H7 (cell line): ENCODE measurements around the gene IAH1. TPM values are rescaled to one million over a fixed set of nuclear protein-coding genes. Genes with fewer than 3 reads are reported as not detected.
"Not testable (repeated sequence)": the region's sequence is repeated elsewhere in the genome, so short reads cannot be mapped to it uniquely, and the experiment has no call there.

ENCODE experiments used
- DNase-seq: peaks from one replicate; pipeline ENCODE4 v3.0.0; 2012
- H3K27me3 ChIP-seq: 2 replicates; pipeline ENCODE4 v1.6.0; 2011; ENCODE audit warnings: mild to moderate bottlenecking, low read length; ENCODE audit not compliant: control insufficient read depth, insufficient read depth
- H3K36me3 ChIP-seq: replicated peaks from 2 replicates; pipeline ENCODE4 v1.5.1; 2011; ENCODE audit warnings: low read length; ENCODE audit not compliant: control insufficient read depth, insufficient read depth
- H3K4me3 ChIP-seq: 2 replicates; pipeline ENCODE4 v1.5.1; 2011; ENCODE audit warnings: low read depth, mild to moderate bottlenecking, control low read depth, low read length, moderate library complexity; ENCODE audit not compliant: insufficient read depth
- total RNA-seq: library from RNA; depleted of rRNA; stranded (reverse); fragments of >200 nt; shearing (Covaris generic); gene quantifications from 2 replicates; pipeline ENCODE4 v1.2.3, GENCODE V29; 2014

IAH1 gene
- total RNA-seq, 1 experiment from 2014 or later: 23.2 TPM

DNA sequence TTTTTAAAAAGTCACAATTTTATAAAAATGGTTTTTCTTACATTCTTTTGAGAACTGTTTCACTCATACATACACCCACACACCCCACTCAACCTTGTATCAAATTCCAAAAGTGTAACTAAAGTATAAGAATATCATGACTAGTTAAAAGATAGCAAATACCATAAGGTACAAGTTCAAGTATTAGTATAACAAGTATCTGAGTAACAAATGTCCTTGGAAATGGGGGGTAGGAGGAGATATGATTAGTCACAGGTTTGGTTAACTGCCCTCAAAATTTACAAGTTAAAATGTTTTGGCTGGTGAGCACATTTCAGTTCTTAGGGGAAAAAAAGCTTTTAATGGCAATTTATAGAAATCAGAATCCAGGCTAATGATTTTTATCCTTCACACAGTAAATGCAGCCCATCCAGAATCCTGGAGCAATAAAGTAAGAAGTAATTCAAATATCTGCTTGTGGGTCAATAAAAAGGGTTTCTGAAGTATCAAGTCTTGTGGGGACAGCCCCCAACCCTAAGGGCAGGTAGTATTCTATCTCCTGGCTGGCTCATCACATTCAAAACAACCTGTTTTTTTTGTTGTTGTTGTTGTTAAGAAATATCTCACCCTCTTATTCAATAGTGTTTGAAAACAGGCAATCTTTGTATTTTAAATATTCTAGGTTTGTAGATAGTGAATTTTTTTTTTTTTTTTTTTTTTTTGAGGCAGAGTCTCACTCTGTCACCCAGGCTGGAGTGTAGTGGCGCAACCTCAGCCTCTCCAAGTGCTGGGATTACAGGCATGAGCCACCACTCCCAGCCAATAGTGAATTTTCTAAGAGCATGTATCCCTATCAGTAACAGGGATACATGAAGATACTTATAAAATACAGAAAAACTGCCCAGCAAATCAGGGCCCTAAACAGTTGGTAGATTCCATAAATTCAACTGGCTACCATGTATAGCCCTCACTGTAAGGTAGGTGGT lies 14.5 kb downstream of the IAH1 start:
- Histone ChIP-seq H3K4me3 (no peak overlapping the region), H3K36me3 (peaks cover 24% of the 10 kb centered on the region), H3K27me3 (no peaks in the 10 kb centered on the region)
- no peak for DNase-seq

DNA sequence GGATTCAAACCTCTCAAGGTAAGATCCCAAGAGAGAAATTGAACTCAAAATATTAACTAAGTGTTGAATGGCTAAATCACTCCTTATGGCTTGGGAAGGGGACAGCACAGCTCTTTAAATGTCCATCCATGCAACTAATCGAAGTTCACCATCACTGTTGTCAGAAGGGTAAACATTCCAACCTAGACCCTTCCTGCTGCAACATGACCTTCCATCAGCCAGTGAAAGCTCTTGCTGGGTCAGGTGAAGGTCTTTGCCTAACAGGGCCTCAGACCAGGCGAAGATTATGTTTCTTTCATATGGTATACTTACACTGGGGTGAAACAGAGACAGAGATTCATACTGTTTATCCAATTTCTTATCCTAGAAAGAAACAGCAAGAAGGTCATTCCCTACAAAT lies 16.4 kb downstream of the IAH1 start:
- DNase-seq: no peak
- H3K4me3 ChIP-seq: no peak overlapping the region
- H3K27me3 ChIP-seq: no peaks in the 10 kb centered on the region
- H3K36me3 ChIP-seq: peaks cover 23% of the 10 kb centered on the region

GRCh38 chr2:9492927-9493326 lies 18.6 kb downstream of the IAH1 start:
- DNase-seq: no peak
- Histone ChIP-seq H3K4me3 (no peak overlapping the region), H3K27me3 (no peaks in the 10 kb centered on the region), H3K36me3 (peaks cover 25% of the 10 kb centered on the region)

- Histone ChIP-seq H3K27me3 (no peaks in the 10 kb centered on the region), H3K36me3 (peaks cover 24% of the 10 kb centered on the region), H3K4me3 (no peak overlapping the region)
- DNase-seq: no peak
Measured at GRCh38 chr2:9493478-9493877, 19.1 kb downstream of the IAH1 start.

DNA sequence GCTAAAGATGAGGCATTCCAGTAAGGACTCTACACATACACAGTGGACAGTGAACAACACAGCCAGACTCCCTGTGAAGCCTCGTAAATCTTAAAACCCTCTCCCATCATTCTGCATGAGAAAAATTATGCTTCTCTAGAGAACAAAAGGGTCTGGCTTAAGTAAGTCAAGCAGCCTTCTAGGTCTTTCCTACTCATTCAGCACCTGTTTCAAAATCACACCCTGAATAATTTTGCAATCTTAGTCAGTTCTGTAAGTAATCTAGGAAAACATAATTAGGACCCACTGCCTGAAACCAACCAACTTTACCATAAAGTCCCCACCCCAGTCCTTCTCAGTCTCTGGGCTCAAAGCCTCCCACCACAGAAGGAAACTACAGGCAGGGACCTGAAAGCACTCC lies 19.7 kb downstream of the IAH1 start:
- Histone ChIP-seq H3K36me3 (peaks cover 24% of the 10 kb centered on the region), H3K4me3 (no peak overlapping the region), H3K27me3 (no peaks in the 10 kb centered on the region)
- no peak for DNase-seq

GRCh38 chr2:9497017-9497416 lies 22.7 kb downstream of the IAH1 start:
- H3K27me3 ChIP-seq: no peaks in the 10 kb centered on the region
- peaks cover 11% of the 10 kb centered on the region for H3K36me3 ChIP-seq
- no peak overlapping the region for H3K4me3 ChIP-seq
- no peak for DNase-seq

DNA sequence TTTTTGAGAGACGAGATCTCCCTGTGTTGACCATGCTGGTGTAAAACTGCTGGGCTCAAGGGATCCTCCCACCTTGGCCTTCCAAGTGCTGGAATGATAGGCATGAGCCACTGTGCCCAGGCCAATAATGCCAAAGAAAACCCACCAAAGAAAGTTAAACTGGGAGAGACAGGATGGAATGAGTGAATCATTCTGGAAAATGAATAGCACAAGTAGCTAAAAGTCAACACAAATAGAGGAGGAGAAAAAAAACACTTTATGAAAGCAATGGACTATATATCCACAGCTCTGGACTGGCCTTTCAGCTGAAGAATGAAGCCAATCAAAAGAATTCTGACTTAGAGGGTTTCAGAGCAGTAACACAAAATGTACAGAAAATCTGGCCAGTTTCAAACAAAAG lies 23.9 kb downstream of the IAH1 start:
- Histone ChIP-seq H3K36me3 (peaks cover 9% of the 10 kb centered on the region), H3K27me3 (no peaks in the 10 kb centered on the region), H3K4me3 (no peak overlapping the region)
- no peak for DNase-seq

DNA sequence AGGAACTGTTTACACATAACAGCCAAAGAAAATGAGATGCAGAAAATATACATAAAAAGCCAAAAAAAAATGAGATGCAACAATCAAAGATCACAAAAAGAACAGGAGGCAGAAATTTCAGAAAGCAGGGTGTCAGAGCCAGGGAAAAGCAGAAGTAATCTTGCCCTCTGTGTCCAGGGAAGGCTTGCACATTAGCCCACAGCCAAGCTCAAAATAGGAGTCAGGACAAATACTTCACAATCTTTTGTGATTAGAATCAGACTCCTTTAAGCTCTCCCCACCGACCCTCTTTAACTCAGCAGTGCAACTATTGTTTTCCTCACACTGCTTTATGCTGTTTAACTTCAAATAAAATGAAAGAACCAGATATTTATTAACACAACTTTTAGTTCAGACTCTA lies 34.6 kb downstream of the IAH1 start:
- no peak overlapping the region for H3K4me3 ChIP-seq
- no peaks in the 10 kb centered on the region; the same call in none of the 2 replicates for H3K36me3 ChIP-seq
- no peak for DNase-seq
- H3K27me3 ChIP-seq: no peaks in the 10 kb centered on the region

GRCh38 chr2:9513946-9514345 lies 39.6 kb downstream of the IAH1 start:
- H3K36me3 ChIP-seq, DNase-seq, H3K4me3 ChIP-seq, H3K27me3 ChIP-seq: not testable (repeated sequence)

- no peak overlapping the region for H3K4me3 ChIP-seq
- peaks cover 1% of the 10 kb centered on the region; the same call in 1 of the 2 replicates for H3K36me3 ChIP-seq
- no peaks in the 10 kb centered on the region for H3K27me3 ChIP-seq
- no peak for DNase-seq
Measured at GRCh38 chr2:9517118-9517782, 42.9 kb downstream of the IAH1 start.

- Histone ChIP-seq H3K27me3 (no peaks in the 10 kb centered on the region), H3K36me3 (peaks cover 1% of the 10 kb centered on the region; the same call in 1 of the 2 replicates), H3K4me3 (no peak overlapping the region)
- no peak for DNase-seq
Measured at GRCh38 chr2:9518163-9518562, 43.8 kb downstream of the IAH1 start.

DNA sequence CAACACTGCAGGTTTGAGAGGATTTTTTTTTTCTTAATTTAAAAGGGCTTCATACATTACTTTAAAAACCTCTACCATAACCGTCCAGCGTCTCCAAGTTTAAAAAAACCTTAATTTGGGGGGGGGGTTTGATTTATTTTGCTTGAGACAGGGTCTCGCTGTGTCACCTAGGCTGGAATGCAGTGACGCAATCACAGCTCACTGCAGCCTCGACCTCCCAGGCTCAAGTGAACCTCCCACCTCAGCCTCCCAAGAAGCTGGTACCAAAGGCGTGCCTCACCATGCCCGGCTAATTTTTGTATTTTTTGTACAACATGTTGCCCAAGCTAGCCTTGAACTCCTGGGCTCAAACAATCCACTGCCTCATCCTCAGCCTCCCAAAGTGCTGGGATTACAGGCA lies 44.4 kb downstream of the IAH1 start:
- H3K4me3 ChIP-seq: no peak overlapping the region
- peaks cover 1% of the 10 kb centered on the region; the same call in 1 of the 2 replicates for H3K36me3 ChIP-seq
- H3K27me3 ChIP-seq: no peaks in the 10 kb centered on the region
- no peak for DNase-seq

DNA sequence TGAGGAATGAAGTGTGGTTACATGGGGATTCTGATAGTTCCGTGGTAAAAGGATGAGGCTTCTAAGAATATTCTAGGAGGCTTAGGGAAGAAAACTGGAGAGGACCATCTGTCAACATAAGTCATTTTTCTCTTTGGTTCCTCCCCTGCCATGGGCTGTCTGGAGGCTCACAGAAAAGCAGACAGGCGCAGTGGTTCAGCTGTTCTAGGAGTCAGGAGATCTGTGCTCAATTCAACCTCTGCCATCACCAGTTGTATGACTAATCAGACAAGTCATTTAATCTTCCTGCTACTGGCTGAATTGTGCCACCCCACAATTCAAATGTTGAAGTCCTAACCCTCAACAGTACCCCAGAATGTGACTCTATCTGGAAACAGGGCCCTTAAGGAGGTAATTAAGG lies 44.9 kb downstream of the IAH1 start:
- H3K27me3 ChIP-seq: no peaks in the 10 kb centered on the region
- no peak overlapping the region for H3K4me3 ChIP-seq
- peaks cover 1% of the 10 kb centered on the region; the same call in 1 of the 2 replicates for H3K36me3 ChIP-seq
- no peak for DNase-seq

- Histone ChIP-seq H3K27me3 (no peaks in the 10 kb centered on the region), H3K4me3 (no peak overlapping the region), H3K36me3 (peaks cover 2% of the 10 kb centered on the region; the same call in 1 of the 2 replicates)
- no peak for DNase-seq
Measured at GRCh38 chr2:9524291-9524690, 49.9 kb downstream of the IAH1 start.

GRCh38 chr2:9525266-9525665 lies 50.9 kb downstream of the IAH1 start:
- Histone ChIP-seq H3K27me3 (no peaks in the 10 kb centered on the region), H3K36me3 (peaks cover 2% of the 10 kb centered on the region; the same call in 1 of the 2 replicates), H3K4me3 (no peak overlapping the region)
- no peak for DNase-seq
